ENCODE data around the gene CCER1.

The CCER1 gene

DNA sequence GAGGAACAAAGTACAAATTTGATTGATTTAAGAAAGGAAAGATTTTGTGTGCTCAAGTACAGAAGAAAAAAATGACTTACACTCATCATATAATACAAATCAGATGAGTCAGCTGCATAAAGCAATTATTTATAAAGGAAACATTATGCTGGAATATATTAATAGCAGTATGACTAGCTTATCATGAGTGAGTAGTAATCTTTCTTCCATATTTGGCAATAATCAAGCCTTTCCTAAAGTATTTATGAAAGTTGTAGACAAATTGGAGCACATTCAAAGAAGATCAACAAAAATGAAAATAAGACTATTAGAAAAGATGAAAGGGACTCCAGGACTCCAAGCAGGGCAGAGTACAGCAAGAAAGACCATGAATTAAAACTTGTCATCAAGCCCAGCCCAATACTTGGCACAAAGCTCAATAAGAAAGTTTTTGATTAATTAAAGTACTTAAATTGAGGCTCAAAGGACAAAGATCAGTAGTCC lies 32.8 kb downstream of the CCER1 start:
- no peak for FAIRE-seq
- no peak for DNase-seq (ENCODE audit: insufficient read length, low spot score)
- no peak for TF ChIP-seq POLR2A (IDR thresholded peaks at IDR 0.05; ENCODE audit: low read depth, low read length)

DNA sequence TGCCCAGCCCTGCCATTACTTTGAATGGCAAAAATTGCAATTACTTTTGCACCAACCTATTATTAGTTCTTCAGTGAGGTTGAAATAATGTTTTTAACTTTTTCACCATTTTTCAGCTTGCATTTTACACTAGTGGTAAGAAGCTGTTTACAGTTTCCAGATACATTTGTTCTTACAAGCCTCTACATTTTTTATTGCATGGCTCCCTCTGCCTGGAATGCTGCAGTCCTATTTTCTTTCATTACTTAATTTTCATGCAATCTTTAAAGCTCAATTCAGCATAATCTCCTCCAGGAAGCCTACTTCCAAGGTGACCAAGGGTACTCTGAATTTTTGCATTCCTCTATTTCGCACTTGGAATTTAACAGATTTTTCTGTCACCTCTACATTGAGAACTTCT lies 33.4 kb downstream of the CCER1 start:
- no peak for TF ChIP-seq POLR2A (IDR thresholded peaks at IDR 0.05; ENCODE audit: low read depth, low read length)
- FAIRE-seq (no peak), DNase-seq (ENCODE audit: insufficient read length, low spot score) (no peak)

DNA sequence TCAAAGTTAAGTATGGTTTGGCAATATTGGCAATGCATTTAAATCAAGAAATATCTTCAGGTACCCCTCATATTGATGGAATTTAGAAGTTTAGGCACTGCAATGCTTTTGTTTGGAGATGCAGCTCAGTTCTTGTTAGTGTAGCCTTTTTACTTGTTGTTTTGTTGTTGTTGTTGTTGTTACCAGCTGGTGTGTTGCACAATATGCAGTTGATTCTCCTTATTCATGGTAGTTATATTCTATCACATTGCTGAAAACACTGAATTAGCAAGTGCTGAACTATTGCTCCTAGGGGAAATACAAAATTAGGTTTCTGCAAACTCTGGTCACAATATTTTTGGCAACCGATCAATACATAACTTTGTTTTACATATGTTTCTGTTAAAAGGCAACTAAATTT lies 34.8 kb downstream of the CCER1 start:
- no peak for TF ChIP-seq POLR2A (IDR thresholded peaks at IDR 0.05; ENCODE audit: low read depth, low read length)
- DNase-seq (ENCODE audit: insufficient read length, low spot score), result no peak
- FAIRE-seq, result no peak

DNA sequence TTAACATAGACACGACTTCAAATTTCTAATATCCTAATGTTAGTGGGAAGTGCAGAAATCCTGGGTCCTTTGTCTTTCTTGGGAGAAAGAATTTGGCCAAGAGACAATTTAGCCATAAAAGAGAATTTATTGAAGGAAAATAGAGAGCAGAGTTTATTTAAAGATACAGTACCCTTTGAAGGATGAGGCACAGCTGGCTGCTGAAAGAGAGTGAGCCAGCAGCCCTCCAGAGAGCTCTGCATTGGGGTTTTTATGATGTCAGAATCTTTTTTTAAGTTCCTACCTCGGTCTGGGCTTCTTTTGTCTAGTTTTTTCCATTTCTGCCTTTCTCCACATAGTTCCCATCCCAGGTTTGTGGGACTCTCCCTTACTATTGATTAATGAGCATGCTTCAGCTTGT lies 37.5 kb downstream of the CCER1 start:
- DNase-seq (ENCODE audit: insufficient read length, low spot score) (no peak), FAIRE-seq (no peak)
- no peak for TF ChIP-seq POLR2A (IDR thresholded peaks at IDR 0.05; ENCODE audit: low read depth, low read length)

DNA sequence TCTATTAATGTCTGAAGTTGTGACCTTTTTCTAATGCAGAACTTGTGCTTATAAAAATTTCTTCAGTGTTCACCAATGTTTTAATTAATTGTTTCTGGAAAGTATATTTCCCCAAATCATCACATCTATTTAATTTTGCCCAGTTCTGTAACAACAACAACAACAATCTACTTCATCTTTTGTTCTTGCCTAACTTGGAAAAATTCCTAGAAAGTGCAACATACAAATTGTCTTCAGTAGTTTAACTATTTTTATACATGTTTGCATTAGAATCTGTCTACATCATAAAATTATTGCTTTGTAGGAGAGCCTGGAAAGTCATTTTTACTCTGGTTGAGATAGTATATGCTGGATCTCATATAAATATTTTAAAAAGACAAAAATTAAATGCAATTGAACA lies 38.5 kb downstream of the CCER1 start:
- FAIRE-seq, result no peak
- TF ChIP-seq POLR2A (IDR thresholded peaks at IDR 0.05; ENCODE audit: low read depth, low read length), result no peak
- DNase-seq (ENCODE audit: insufficient read length, low spot score), result no peak

DNA sequence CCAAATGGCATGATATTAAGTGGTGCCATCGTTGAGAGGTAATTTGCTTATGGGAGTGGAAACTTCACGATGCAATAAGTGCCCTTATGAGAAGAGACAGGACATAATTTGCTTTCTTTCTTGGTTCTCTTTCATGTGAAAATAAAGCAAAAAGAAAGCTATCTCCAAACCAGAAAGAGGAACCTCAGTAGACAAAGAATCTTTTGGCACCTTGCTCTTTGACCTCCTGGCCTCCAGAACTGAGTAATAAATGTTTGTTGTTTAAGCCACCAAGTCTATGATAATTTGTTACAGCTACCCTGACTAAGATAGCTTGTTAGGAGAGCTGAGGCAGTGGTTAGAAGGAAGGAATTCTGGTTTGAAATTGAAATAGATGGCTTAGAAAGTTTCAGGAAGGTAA lies 39.6 kb downstream of the CCER1 start:
- FAIRE-seq (no peak), DNase-seq (ENCODE audit: insufficient read length, low spot score) (no peak)
- TF ChIP-seq POLR2A (IDR thresholded peaks at IDR 0.05; ENCODE audit: low read depth, low read length), result no peak

DNA sequence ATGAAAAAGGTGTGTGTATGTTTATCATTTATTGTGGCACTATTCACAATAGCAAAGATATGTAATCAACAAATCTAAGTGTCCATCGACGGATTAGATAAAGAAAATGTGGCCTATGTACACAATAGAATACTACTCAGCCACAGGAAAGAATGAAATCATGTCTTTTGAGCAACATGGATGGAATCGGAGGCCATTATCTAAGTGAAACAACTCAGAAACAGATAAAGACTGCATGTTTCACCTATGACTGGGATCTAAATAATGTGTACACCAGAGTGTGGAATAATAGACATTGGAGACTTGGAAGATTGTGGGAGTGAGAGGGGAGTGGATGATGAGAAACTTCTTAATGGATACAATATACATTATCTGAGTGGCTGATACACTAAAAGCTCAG lies 44.0 kb downstream of the CCER1 start:
- no peak for FAIRE-seq
- no peak for TF ChIP-seq POLR2A (IDR thresholded peaks at IDR 0.05; ENCODE audit: low read depth, low read length)
- DNase-seq (ENCODE audit: insufficient read length, low spot score), result no peak

DNA sequence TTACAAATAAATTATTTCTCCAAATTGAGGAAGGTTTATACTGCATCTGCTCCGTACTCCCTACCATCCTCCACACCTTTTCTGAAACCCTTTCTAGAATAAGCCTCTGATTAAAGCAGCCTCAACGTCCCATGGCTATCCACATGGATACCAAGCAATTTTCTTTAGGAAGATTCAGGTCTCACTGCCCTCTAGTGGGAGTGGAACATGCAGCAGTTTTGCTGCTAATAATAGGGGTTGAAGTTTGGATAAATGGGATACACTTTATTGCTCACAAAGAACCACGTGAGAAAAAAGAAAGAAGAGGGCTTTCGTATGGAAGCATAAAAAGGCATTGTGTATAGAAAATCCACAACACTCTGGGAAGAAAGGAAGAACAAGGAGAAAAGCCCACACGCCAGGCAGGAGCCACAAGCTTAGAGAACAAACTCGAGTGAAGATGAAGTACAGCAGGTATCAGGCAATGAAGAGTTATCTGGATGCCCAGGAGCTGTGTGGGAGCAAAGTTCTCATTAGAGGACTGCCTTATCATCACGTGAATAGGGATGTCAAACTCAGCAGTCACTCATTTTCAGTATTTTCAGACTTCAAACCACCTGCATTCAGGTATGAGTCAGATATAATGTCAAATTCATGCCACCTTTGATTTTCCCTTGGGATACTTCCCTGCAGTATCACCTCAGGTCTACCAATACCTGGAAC lies 45.8 kb downstream of the CCER1 start:
- DNase-seq (ENCODE audit: insufficient read length, low spot score) (no peak), FAIRE-seq (peak; percentile 78)
- no peak for TF ChIP-seq POLR2A (IDR thresholded peaks at IDR 0.05; ENCODE audit: low read depth, low read length)

DNA sequence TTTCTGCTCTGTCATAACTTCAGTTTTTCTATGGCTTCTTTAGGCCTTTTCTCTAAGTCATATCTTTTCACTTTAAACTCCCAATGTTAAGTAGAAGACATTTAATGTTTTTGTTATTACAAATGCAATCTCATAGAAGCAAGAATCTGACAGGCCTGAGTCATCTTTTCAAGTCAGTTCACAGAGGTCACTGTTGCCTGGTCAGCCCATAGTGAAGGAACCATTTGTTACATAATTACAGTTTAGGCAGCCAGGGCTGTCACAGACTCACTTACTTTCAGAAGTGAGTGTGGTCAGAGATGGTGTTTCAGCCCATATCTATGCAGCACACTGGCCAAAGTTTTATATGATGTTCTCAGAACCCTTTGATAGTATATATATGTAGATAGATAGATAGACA lies 46.5 kb downstream of the CCER1 start:
- DNase-seq (ENCODE audit: insufficient read length, low spot score), result peak; percentile 7

DNA sequence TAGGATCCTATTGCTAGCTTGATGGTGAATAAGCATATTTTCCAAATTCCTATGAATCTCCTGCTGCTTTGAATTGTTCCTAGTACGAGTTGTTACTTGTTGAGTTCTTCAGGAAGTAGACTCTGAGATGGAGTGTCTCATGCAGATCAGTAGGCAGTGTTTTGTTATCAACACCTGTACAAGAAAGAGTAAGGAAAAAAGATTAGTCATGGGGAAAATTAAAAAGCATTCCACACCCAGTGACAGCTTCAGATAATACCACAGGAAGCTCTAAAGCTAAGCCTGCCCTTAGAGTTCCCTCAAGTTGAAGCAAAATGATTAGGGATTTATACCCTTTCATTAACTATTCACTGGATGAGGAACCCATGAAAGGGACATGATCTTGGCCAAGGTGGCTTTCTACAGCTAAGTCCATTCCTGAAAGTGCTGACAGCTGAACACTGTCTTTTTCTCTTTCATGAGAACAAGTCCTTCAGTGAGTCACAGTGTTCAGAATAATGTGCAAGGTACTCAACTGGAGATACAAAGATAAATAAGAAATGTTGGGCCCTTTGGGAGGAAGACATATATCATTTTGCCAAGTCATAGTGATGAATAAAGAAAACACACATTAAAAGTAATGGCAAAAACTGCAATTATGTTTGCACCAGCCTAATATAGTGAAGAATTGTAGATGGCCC lies 49.1 kb downstream of the CCER1 start:
- no peak for DNase-seq (ENCODE audit: insufficient read length, low spot score)
- peak; percentile 20 for FAIRE-seq
- TF ChIP-seq POLR2A (IDR thresholded peaks at IDR 0.05; ENCODE audit: low read depth, low read length), result no peak

More for the DNA sequence above, 46.5 kb downstream of the CCER1 start:
- FAIRE-seq, result peak; percentile 94
- TF ChIP-seq POLR2A (IDR thresholded peaks at IDR 0.05; ENCODE audit: low read depth, low read length), result no peak

DNA sequence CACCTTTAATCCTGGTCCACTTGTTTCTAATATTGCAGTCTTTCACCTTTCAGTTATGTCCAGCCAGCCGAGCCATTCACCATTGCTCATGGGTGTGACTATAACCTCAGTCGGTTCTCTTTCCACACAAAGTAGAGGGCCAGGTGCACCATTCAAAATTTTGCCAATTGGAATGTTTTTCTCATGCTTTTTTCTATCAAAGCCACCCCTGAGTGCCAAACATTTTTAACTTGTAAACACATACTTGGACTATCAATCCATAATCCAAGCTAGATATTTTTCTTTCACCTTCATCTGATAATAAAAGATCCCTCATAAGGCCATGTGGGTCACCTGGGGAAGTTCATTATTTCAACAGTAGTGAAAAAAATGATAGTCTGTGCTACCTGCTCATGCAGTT lies 52.4 kb downstream of the CCER1 start:
- FAIRE-seq, result no peak
- no peak for TF ChIP-seq POLR2A (IDR thresholded peaks at IDR 0.05; ENCODE audit: low read depth, low read length)

More for the DNA sequence above, 52.4 kb downstream of the CCER1 start:
- DNase-seq (ENCODE audit: insufficient read length, low spot score), result no peak
